HCT116 (cell line): ENCODE measurements around the gene CFD.

ENCODE experiments used
- CEBPB ChIP-seq: IDR thresholded peaks from 2 replicates; pipeline ENCODE4 v1.6.1; 2012; ENCODE audit warnings: low read depth
- EGR1 ChIP-seq: IDR thresholded peaks from 2 replicates; pipeline ENCODE4 v1.6.1; 2012; ENCODE audit warnings: low read depth
- EZH2 ChIP-seq: fragments of 200-600 bp; sonication (generic); IDR thresholded peaks from 2 replicates; pipeline ENCODE4 v1.6.1; 2017; ENCODE audit warnings: antibody characterized with exemption, mixed run types
- EZH2phosphoT487 ChIP-seq: fragments of 200-600 bp; IDR thresholded peaks from 2 replicates; pipeline ENCODE4 v1.6.1; 2018; ENCODE audit warnings: antibody characterized with exemption, borderline replicate concordance
- FOSL1 ChIP-seq: IDR thresholded peaks from 2 replicates; pipeline ENCODE4 v1.6.1; 2012; ENCODE audit warnings: low read depth
- POLR2A ChIP-seq: IDR thresholded peaks from 2 replicates; pipeline ENCODE4 v1.7.0; 2011; ENCODE audit warnings: borderline replicate concordance; ENCODE audit not compliant: insufficient read depth, insufficient read length; ENCODE audit errors: extremely low read depth
- POLR2AphosphoS5 ChIP-seq: IDR thresholded peaks from 2 replicates; pipeline ENCODE4 v1.6.1; 2011; ENCODE audit warnings: mild to moderate bottlenecking, low read depth, low read length, moderate library complexity
- RAD21 ChIP-seq: IDR thresholded peaks from 2 replicates; pipeline ENCODE4 v1.6.1; 2012; ENCODE audit warnings: low read depth, mild to moderate bottlenecking
- SIN3A ChIP-seq: IDR thresholded peaks from 2 replicates; pipeline ENCODE4 v1.6.1; 2012; ENCODE audit warnings: low read depth
- SRF ChIP-seq: IDR thresholded peaks from 2 replicates; pipeline ENCODE4 v1.6.1; 2012; ENCODE audit warnings: low read depth
- ZNF274 ChIP-seq: fragments of 200-500 bp; sonication (Bioruptor generic); IDR thresholded peaks from 2 replicates; pipeline ENCODE4 v1.6.1; 2014; ENCODE audit warnings: mild to moderate bottlenecking, low read depth, low read length, inconsistent platforms
- TF ChIP-seq, protein P1 (sequence below), 3 experiments: fragments of 200-600 bp in 1 of 3; sonication (generic) in 1 of 3; IDR thresholded peaks in 2 of 3; conservative IDR thresholded peaks in 1 of 3; 2 replicates each; pipeline ENCODE4 v1.5.1; 2012 to 2017; ENCODE audit warnings: low read depth in 2 of 3, low read length in 2 of 3, antibody characterized with exemption in 1 of 3, borderline replicate concordance in 1 of 3, control low read depth in 1 of 3, mild to moderate bottlenecking in 1 of 3, mixed read lengths in 1 of 3, mixed run types in 1 of 3, moderate library complexity in 1 of 3; ENCODE audit not compliant: insufficient read depth in 1 of 3
- TF ChIP-seq, protein P2 (sequence below): IDR thresholded peaks from 2 replicates; pipeline ENCODE4 v1.6.1; 2012; ENCODE audit warnings: low read depth

DNA sequence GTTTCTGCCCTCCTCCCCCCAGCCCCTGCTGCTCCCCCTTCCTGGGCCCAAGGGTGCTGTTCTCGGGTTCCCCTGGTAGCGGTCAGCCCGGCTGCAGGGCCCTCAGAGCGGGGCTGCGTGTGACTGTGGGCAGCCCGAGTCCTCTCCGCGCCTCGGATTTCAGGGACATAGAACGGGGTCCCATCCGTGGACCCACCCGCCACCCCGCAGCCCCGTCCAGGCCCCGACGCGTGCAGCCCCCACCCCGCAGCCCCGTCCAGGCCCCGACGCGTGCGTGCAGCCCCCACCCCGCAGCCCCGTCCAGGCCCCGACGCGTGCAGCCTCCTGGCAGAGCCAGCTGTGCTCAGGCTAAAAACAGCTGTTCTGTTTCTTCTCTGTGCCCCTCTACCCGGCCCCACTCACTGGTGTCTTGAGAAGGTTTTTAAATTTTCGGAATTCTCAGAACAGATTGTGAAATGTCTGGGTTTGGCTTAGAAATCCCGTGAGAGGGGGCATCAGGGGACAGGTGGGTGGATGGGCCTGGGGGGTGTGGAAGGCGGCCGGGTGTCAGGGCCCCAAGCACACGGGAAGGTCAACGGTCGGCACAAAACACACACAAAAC is 24.2 kb upstream of the CFD start:
- TF ChIP-seq, protein P1, sequence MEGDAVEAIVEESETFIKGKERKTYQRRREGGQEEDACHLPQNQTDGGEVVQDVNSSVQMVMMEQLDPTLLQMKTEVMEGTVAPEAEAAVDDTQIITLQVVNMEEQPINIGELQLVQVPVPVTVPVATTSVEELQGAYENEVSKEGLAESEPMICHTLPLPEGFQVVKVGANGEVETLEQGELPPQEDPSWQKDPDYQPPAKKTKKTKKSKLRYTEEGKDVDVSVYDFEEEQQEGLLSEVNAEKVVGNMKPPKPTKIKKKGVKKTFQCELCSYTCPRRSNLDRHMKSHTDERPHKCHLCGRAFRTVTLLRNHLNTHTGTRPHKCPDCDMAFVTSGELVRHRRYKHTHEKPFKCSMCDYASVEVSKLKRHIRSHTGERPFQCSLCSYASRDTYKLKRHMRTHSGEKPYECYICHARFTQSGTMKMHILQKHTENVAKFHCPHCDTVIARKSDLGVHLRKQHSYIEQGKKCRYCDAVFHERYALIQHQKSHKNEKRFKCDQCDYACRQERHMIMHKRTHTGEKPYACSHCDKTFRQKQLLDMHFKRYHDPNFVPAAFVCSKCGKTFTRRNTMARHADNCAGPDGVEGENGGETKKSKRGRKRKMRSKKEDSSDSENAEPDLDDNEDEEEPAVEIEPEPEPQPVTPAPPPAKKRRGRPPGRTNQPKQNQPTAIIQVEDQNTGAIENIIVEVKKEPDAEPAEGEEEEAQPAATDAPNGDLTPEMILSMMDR (IDR thresholded peaks at IDR 0.05 in 2 of 3, conservative IDR thresholded peaks at IDR 0.05 in 1 of 3; ENCODE audit: borderline replicate concordance in 1 of 3, insufficient read depth in 1 of 3, low read depth in 2 of 3, low read length in 2 of 3), result no peak
- no peak for TF ChIP-seq RAD21
- no peak for TF ChIP-seq ZNF274
- TF ChIP-seq EGR1, result no peak
- TF ChIP-seq, protein P2, sequence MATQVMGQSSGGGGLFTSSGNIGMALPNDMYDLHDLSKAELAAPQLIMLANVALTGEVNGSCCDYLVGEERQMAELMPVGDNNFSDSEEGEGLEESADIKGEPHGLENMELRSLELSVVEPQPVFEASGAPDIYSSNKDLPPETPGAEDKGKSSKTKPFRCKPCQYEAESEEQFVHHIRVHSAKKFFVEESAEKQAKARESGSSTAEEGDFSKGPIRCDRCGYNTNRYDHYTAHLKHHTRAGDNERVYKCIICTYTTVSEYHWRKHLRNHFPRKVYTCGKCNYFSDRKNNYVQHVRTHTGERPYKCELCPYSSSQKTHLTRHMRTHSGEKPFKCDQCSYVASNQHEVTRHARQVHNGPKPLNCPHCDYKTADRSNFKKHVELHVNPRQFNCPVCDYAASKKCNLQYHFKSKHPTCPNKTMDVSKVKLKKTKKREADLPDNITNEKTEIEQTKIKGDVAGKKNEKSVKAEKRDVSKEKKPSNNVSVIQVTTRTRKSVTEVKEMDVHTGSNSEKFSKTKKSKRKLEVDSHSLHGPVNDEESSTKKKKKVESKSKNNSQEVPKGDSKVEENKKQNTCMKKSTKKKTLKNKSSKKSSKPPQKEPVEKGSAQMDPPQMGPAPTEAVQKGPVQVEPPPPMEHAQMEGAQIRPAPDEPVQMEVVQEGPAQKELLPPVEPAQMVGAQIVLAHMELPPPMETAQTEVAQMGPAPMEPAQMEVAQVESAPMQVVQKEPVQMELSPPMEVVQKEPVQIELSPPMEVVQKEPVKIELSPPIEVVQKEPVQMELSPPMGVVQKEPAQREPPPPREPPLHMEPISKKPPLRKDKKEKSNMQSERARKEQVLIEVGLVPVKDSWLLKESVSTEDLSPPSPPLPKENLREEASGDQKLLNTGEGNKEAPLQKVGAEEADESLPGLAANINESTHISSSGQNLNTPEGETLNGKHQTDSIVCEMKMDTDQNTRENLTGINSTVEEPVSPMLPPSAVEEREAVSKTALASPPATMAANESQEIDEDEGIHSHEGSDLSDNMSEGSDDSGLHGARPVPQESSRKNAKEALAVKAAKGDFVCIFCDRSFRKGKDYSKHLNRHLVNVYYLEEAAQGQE, result no peak
- no peak for TF ChIP-seq EZH2
- TF ChIP-seq POLR2A, result no peak
- no peak for TF ChIP-seq SRF
- no peak for TF ChIP-seq EZH2phosphoT487
- TF ChIP-seq CEBPB, result no peak
- no peak for TF ChIP-seq FOSL1
- no peak for TF ChIP-seq POLR2AphosphoS5
- TF ChIP-seq SIN3A, result no peak
